Measurements from ENCODE around the gene XPC.

Gene XPC

DNA sequence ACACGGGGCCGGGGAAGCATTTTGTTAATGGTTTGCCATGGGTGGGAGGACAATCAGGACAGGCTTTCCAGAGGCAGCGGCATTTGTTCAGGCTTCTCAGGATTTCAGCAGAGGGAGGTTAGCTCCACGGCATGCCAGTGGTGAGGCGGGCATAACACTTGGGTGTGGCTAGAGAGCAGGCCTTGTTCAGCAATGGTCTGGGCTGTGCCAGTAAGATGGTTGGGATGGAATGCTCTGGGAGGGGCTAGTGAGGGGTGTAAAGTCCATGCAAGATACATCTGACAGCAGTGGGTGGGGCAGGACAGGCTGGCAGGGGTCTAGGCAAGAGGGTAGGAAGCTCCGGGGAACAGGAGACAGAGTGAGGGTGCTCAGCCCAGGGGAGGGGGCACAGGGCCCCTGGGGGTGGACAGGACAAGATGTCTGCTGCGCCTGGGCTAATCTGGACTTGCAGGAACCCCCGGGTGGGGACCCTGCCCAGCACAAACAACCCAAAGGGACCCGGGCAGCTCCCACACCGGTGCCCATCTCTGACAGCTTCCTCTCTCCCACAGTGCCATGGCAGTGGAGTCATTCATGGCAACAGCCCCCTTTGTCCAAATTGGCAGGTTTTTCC lies 45.1 kb downstream of the XPC start:
- Histone ChIP-seq H3K14ac (ENCODE audit: low read length in 2 of 2) (no peak overlapping the region), H3K9ac (ENCODE audit: low read length) (no peak overlapping the region), H3K4me2 (ENCODE audit: low read length, poor library complexity, severe bottlenecking) (no peak overlapping the region), H4K91ac (ENCODE audit: low read length) (no peak overlapping the region), H2AK5ac (ENCODE audit: low read length, severe bottlenecking) (no peak overlapping the region), H3K18ac (ENCODE audit: low read depth in 1 of 2, low read length in 2 of 2) (no peak overlapping the region), H2BK15ac (ENCODE audit: low read depth, poor library complexity, severe bottlenecking) (no peak overlapping the region), H3K4me1 (ENCODE audit: control insufficient read depth, insufficient read depth, low read depth, low read length) (peaks cover 6% of the 10 kb centered on the region), H4K8ac (ENCODE audit: low read length) (no peak overlapping the region), H3K36me3 (ENCODE audit: control insufficient read depth in 1 of 2, insufficient read depth in 2 of 2, low read depth in 1 of 2, low read length in 2 of 2) (peaks cover 87 to 96% of the 10 kb centered on the region in 2 experiments), H3K4me3 (ENCODE audit: insufficient read depth in 1 of 2, low read depth in 1 of 2, low read length in 2 of 2) (no peak overlapping the region), H2BK5ac (ENCODE audit: low read depth, low read length, poor library complexity, severe bottlenecking) (no peak overlapping the region), H3K4ac (ENCODE audit: low read depth in 1 of 2, low read length in 2 of 2) (no peak overlapping the region), H2BK120ac (ENCODE audit: low read depth, low read length) (no peak overlapping the region), H3K79me1 (replicated peaks; ENCODE audit: low read length, poor library complexity, severe bottlenecking) (peaks cover 58% of the 10 kb centered on the region), H3K9me3 (ENCODE audit: control insufficient read depth, low read length) (no peaks in the 10 kb centered on the region), H3K27me3 (ENCODE audit: control insufficient read depth in 1 of 2, insufficient read depth in 1 of 2, low read length in 2 of 2) (no peaks in the 10 kb centered on the region), H2BK12ac (ENCODE audit: low read length in 2 of 2) (no peak overlapping the region), H3K23ac (ENCODE audit: low read length in 2 of 2) (no peak overlapping the region), H3K27ac (ENCODE audit: low read length, poor library complexity, severe bottlenecking) (no peak overlapping the region), H2AFZ (ENCODE audit: low read depth, low read length) (no peak overlapping the region)
- no peak for DNase-seq
- 96% methylated on average over 10 of the region's 10 CpGs for WGBS

DNA sequence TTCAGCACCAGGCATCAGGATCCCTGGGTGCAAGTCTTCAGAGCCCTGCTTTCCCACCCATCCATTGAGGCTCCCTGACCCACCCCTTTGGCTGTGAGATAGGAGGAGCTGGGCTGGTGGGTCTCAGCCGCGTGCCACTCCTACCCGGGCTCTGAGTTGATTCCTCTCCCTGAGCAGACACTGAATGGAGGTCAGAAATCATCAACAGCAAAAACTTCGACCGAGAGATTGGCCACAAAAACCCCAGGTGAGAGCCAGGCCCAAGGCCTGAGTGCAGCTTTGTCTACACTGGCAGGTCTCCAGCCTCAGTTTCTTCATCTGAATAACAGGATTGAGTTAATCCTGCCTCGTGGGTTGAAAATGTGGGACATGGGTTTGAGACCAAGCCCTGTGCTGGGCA lies 45.7 kb downstream of the XPC start:
- H3K23ac ChIP-seq (ENCODE audit: low read length in 2 of 2), result no peak overlapping the region
- no peak for DNase-seq
- no peak overlapping the region for H2BK12ac ChIP-seq (ENCODE audit: low read length in 2 of 2)
- H3K4ac ChIP-seq (ENCODE audit: low read depth in 1 of 2, low read length in 2 of 2), result no peak overlapping the region
- no peak overlapping the region for H4K8ac ChIP-seq (ENCODE audit: low read length)
- H3K36me3 ChIP-seq (ENCODE audit: control insufficient read depth in 1 of 2, insufficient read depth in 2 of 2, low read depth in 1 of 2, low read length in 2 of 2), result peaks cover 89 to 96% of the 10 kb centered on the region in 2 experiments
- H2BK15ac ChIP-seq (ENCODE audit: low read depth, poor library complexity, severe bottlenecking), result no peak overlapping the region
- WGBS, result 95% methylated on average over 6 of the region's 6 CpGs
- H2AFZ ChIP-seq (ENCODE audit: low read depth, low read length), result no peak overlapping the region
- no peak overlapping the region for H3K18ac ChIP-seq (ENCODE audit: low read depth in 1 of 2, low read length in 2 of 2)
- H2AK5ac ChIP-seq (ENCODE audit: low read length, severe bottlenecking), result no peak overlapping the region
- no peak overlapping the region for H3K27ac ChIP-seq (ENCODE audit: low read length, poor library complexity, severe bottlenecking)
- peaks cover 61% of the 10 kb centered on the region for H3K79me1 ChIP-seq (replicated peaks; ENCODE audit: low read length, poor library complexity, severe bottlenecking)
- H3K14ac ChIP-seq (ENCODE audit: low read length in 2 of 2), result no peak overlapping the region
- no peak overlapping the region for H3K4me3 ChIP-seq (ENCODE audit: insufficient read depth in 1 of 2, low read depth in 1 of 2, low read length in 2 of 2)
- H4K91ac ChIP-seq (ENCODE audit: low read length), result no peak overlapping the region
- H3K9ac ChIP-seq (ENCODE audit: low read length), result no peak overlapping the region
- no peak overlapping the region for H3K4me2 ChIP-seq (ENCODE audit: low read length, poor library complexity, severe bottlenecking)
- H2BK120ac ChIP-seq (ENCODE audit: low read depth, low read length), result no peak overlapping the region
- no peaks in the 10 kb centered on the region for H3K9me3 ChIP-seq (ENCODE audit: control insufficient read depth, low read length)
- peaks cover 6% of the 10 kb centered on the region for H3K4me1 ChIP-seq (ENCODE audit: control insufficient read depth, insufficient read depth, low read depth, low read length)
- no peak overlapping the region for H2BK5ac ChIP-seq (ENCODE audit: low read depth, low read length, poor library complexity, severe bottlenecking)
- no peaks in the 10 kb centered on the region for H3K27me3 ChIP-seq (ENCODE audit: control insufficient read depth in 1 of 2, insufficient read depth in 1 of 2, low read length in 2 of 2)

DNA sequence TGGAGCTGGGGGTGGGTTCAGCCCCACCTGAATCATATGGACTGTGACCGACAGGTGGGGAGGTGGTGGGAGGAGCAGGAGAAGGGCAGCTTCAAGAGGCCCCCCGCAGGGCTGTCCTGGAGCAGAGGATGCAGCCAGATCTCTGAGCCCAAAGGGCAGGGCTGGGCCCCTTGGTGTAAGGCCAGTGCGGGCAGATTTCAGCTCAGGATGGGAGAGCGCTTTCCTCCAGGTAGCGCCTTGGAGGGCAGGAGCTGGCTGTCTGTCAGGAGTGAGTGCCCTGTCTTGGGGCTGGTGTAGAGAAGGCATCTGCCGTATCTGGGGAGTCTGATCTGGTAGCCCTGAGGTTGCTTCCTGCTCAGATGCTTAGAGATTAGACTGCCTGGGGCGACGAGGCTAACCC lies 46.3 kb downstream of the XPC start:
- Histone ChIP-seq H3K27ac (ENCODE audit: low read length, poor library complexity, severe bottlenecking) (no peak overlapping the region), H3K23ac (ENCODE audit: low read length in 2 of 2) (no peak overlapping the region), H3K14ac (ENCODE audit: low read length in 2 of 2) (no peak overlapping the region), H3K4me1 (ENCODE audit: control insufficient read depth, insufficient read depth, low read depth, low read length) (peaks cover 6% of the 10 kb centered on the region), H2AK5ac (ENCODE audit: low read length, severe bottlenecking) (no peak overlapping the region), H2BK120ac (ENCODE audit: low read depth, low read length) (no peak overlapping the region), H3K9me3 (ENCODE audit: control insufficient read depth, low read length) (no peaks in the 10 kb centered on the region), H4K91ac (ENCODE audit: low read length) (no peak overlapping the region), H3K9ac (ENCODE audit: low read length) (no peak overlapping the region), H3K36me3 (ENCODE audit: control insufficient read depth in 1 of 2, insufficient read depth in 2 of 2, low read depth in 1 of 2, low read length in 2 of 2) (peaks cover 90 to 98% of the 10 kb centered on the region in 2 experiments), H3K79me1 (replicated peaks; ENCODE audit: low read length, poor library complexity, severe bottlenecking) (peaks cover 61% of the 10 kb centered on the region), H3K18ac (ENCODE audit: low read depth in 1 of 2, low read length in 2 of 2) (no peak overlapping the region), H3K4me3 (ENCODE audit: insufficient read depth in 1 of 2, low read depth in 1 of 2, low read length in 2 of 2) (no peak overlapping the region), H3K4me2 (ENCODE audit: low read length, poor library complexity, severe bottlenecking) (no peak overlapping the region), H2BK12ac (ENCODE audit: low read length in 2 of 2) (no peak overlapping the region), H2AFZ (ENCODE audit: low read depth, low read length) (no peak overlapping the region), H4K8ac (ENCODE audit: low read length) (no peak overlapping the region), H3K27me3 (ENCODE audit: control insufficient read depth in 1 of 2, insufficient read depth in 1 of 2, low read length in 2 of 2) (no peaks in the 10 kb centered on the region), H3K4ac (ENCODE audit: low read depth in 1 of 2, low read length in 2 of 2) (no peak overlapping the region), H2BK5ac (ENCODE audit: low read depth, low read length, poor library complexity, severe bottlenecking) (no peak overlapping the region), H2BK15ac (ENCODE audit: low read depth, poor library complexity, severe bottlenecking) (no peak overlapping the region)
- 95% methylated on average over 8 of the region's 8 CpGs for WGBS
- DNase-seq, result no peak

DNA sequence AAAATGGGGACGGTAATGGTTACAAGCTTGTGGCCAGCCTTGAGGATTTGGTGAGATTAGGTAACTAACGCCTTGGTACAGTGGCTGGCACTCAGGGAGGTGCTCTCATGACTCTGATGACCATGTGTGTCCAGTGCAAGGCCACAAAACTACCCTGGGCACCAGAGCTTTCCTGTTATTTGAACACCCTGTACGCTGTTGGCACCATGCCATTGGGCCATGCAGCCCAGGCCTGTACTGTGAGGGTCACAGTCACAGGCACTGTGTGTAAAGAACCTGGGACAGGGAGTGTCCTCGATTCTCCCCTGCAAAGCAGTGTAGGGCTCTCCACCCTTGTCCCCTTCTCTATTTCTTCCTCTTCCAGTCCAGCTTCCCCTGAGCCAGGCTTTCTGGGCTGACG lies 47.3 kb downstream of the XPC start:
- H3K27ac ChIP-seq (ENCODE audit: low read length, poor library complexity, severe bottlenecking), result no peak overlapping the region
- H3K4me3 ChIP-seq (ENCODE audit: insufficient read depth in 1 of 2, low read depth in 1 of 2, low read length in 2 of 2), result no peak overlapping the region
- no peak overlapping the region for H2BK15ac ChIP-seq (ENCODE audit: low read depth, poor library complexity, severe bottlenecking)
- H3K9ac ChIP-seq (ENCODE audit: low read length), result no peak overlapping the region
- no peak overlapping the region for H3K23ac ChIP-seq (ENCODE audit: low read length in 2 of 2)
- H3K4me1 ChIP-seq (ENCODE audit: control insufficient read depth, insufficient read depth, low read depth, low read length), result peaks cover 11% of the 10 kb centered on the region
- H3K4ac ChIP-seq (ENCODE audit: low read depth in 1 of 2, low read length in 2 of 2), result no peak overlapping the region
- H3K18ac ChIP-seq (ENCODE audit: low read depth in 1 of 2, low read length in 2 of 2), result no peak overlapping the region
- no peaks in the 10 kb centered on the region for H3K9me3 ChIP-seq (ENCODE audit: control insufficient read depth, low read length)
- no peak overlapping the region for H4K8ac ChIP-seq (ENCODE audit: low read length)
- H3K4me2 ChIP-seq (ENCODE audit: low read length, poor library complexity, severe bottlenecking), result no peak overlapping the region
- no peak overlapping the region for H2BK120ac ChIP-seq (ENCODE audit: low read depth, low read length)
- H2BK12ac ChIP-seq (ENCODE audit: low read length in 2 of 2), result no peak overlapping the region
- H3K79me1 ChIP-seq (replicated peaks; ENCODE audit: low read length, poor library complexity, severe bottlenecking), result peaks cover 59% of the 10 kb centered on the region
- DNase-seq, result no peak
- no peak overlapping the region for H2AFZ ChIP-seq (ENCODE audit: low read depth, low read length)
- no peak overlapping the region for H2BK5ac ChIP-seq (ENCODE audit: low read depth, low read length, poor library complexity, severe bottlenecking)
- no peaks in the 10 kb centered on the region for H3K27me3 ChIP-seq (ENCODE audit: control insufficient read depth in 1 of 2, insufficient read depth in 1 of 2, low read length in 2 of 2)
- peaks cover 80 to 93% of the 10 kb centered on the region in 2 experiments for H3K36me3 ChIP-seq (ENCODE audit: control insufficient read depth in 1 of 2, insufficient read depth in 2 of 2, low read depth in 1 of 2, low read length in 2 of 2)
- 98% methylated on average over 5 of the region's 5 CpGs for WGBS
- no peak overlapping the region for H2AK5ac ChIP-seq (ENCODE audit: low read length, severe bottlenecking)
- H3K14ac ChIP-seq (ENCODE audit: low read length in 2 of 2), result no peak overlapping the region
- no peak overlapping the region for H4K91ac ChIP-seq (ENCODE audit: low read length)
